SU-DHL-6 (cell line): ENCODE data around the gene KCNH4.

ENCODE experiments used
- H2AFZ ChIP-seq: fragments of 200-600 bp; sonication (generic); 2 replicates; pipeline ENCODE4 v1.6.1; 2014; ENCODE audit warnings: low read depth, mild to moderate bottlenecking, moderate library complexity, mixed read lengths, antibody characterized with exemption, low read length; ENCODE audit not compliant: severe bottlenecking
- H3F3A ChIP-seq: fragments of 200-600 bp; shearing (Covaris generic); 2 replicates; pipeline ENCODE4 v1.6.0; 2016; ENCODE audit warnings: antibody characterized with exemption, mild to moderate bottlenecking; ENCODE audit not compliant: insufficient read depth
- H3K27ac ChIP-seq: fragments of 200-600 bp; sonication (generic); 2 replicates; pipeline ENCODE4 v1.5.1; 2016; ENCODE audit warnings: low read depth, mild to moderate bottlenecking, low read length, moderate library complexity, mixed read lengths
- H3K27me3 ChIP-seq: fragments of 200-600 bp; sonication (generic), shearing (Covaris generic); 2 replicates; pipeline ENCODE4 v1.6.0; 2014; ENCODE audit warnings: mild to moderate bottlenecking, low read length
- H3K36me3 ChIP-seq: fragments of 200-600 bp; sonication (generic); 2 replicates; pipeline ENCODE4 v1.6.1; 2014; ENCODE audit warnings: mild to moderate bottlenecking, low read length, mixed read lengths
- H3K4me2 ChIP-seq: fragments of 300-600, 200-600 bp; shearing (Covaris generic), sonication (generic); 2 replicates; pipeline ENCODE4 v1.6.0; 2014; ENCODE audit warnings: low read length, low read depth, mild to moderate bottlenecking; ENCODE audit not compliant: poor library complexity, severe bottlenecking
- H3K4me3 ChIP-seq: fragments of 200-600 bp; sonication (generic); 2 replicates; pipeline ENCODE4 v1.5.1; 2014; ENCODE audit warnings: antibody characterized with exemption, low read length, mild to moderate bottlenecking, mixed read lengths; ENCODE audit not compliant: insufficient read depth, poor library complexity, severe bottlenecking
- H3K79me2 ChIP-seq: fragments of 200-600 bp; sonication (generic); 2 replicates; pipeline ENCODE4 v1.6.1; 2014; ENCODE audit warnings: mild to moderate bottlenecking, low read length, moderate library complexity; ENCODE audit not compliant: insufficient read depth
- H3K9ac ChIP-seq: fragments of 200-600 bp; sonication (generic); 2 replicates; pipeline ENCODE4 v1.7.0; 2014; ENCODE audit warnings: mild to moderate bottlenecking, low read length
- H3K9me2 ChIP-seq: fragments of 200-600 bp; sonication (generic); replicated peaks from 2 replicates; pipeline ENCODE4 v1.6.1; 2014; ENCODE audit warnings: low read length; ENCODE audit not compliant: insufficient read depth
- H3K9me3 ChIP-seq: fragments of 200-600 bp; sonication (generic); 2 replicates; pipeline ENCODE4 v1.6.1; 2014; ENCODE audit warnings: low read length, mixed read lengths; ENCODE audit not compliant: insufficient read depth
- H4K20me1 ChIP-seq: fragments of 200-600 bp; sonication (generic); 2 replicates; pipeline ENCODE4 v1.6.1; 2014; ENCODE audit warnings: low read depth, mild to moderate bottlenecking, antibody characterized with exemption, low read length, moderate library complexity, mixed read lengths
- EZH2phosphoT487 ChIP-seq: fragments of 200-600 bp; sonication (generic), shearing (Covaris generic); conservative IDR thresholded peaks from 2 replicates; pipeline ENCODE4 v1.6.1; 2018; ENCODE audit warnings: mild to moderate bottlenecking, antibody characterized with exemption, low read length, moderate library complexity, mixed read lengths
- TF ChIP-seq, protein P1 (sequence below): fragments of 200-600 bp; sonication (generic); IDR thresholded peaks from one replicate; pipeline ENCODE4 v1.5.1; 2017; ENCODE audit warnings: antibody characterized with exemption, mild to moderate bottlenecking, low read length, moderate library complexity; ENCODE audit not compliant: insufficient read depth, poor library complexity, severe bottlenecking

KCNH4 gene

DNA sequence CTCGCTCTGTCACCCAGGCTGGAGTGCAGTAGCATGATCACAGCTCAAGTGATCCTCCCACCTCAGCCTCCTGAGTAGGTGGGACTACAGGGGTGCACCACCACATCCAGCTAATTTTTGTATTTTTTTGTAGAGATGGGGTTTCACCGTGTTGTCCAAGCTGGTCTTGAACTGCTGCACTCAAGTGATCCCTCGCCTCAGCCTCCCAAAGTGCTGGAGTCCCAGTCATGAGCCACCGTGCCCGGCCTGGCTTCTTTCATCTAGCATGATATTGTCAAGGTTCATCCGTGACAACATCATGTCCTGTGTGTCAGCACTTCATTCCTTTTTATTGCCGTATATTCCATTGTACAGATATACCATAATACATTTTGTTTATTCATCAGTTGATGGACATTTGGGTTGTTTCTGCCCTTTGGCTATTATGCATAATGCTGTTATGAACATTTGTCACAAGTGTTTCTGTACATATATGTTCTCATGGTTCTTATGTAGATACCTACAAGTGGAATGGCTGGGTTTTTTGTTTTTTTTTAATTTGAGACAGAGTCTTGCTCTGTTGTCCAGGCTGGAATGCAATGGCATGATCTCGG is 16.7 kb upstream of the KCNH4 start:
- no peaks in the 10 kb centered on the region for H3K9me2 ChIP-seq
- H3K36me3 ChIP-seq = no peaks in the 10 kb centered on the region
- no peak overlapping the region for H2AFZ ChIP-seq
- no peaks in the 10 kb centered on the region for H3K9me3 ChIP-seq
- no peak overlapping the region for H3K4me3 ChIP-seq
- H3K27ac ChIP-seq = no peak overlapping the region
- no peaks in the 10 kb centered on the region for H3F3A ChIP-seq
- no peaks in the 10 kb centered on the region for H4K20me1 ChIP-seq
- no peak overlapping the region for H3K4me2 ChIP-seq
- TF ChIP-seq, protein P1, sequence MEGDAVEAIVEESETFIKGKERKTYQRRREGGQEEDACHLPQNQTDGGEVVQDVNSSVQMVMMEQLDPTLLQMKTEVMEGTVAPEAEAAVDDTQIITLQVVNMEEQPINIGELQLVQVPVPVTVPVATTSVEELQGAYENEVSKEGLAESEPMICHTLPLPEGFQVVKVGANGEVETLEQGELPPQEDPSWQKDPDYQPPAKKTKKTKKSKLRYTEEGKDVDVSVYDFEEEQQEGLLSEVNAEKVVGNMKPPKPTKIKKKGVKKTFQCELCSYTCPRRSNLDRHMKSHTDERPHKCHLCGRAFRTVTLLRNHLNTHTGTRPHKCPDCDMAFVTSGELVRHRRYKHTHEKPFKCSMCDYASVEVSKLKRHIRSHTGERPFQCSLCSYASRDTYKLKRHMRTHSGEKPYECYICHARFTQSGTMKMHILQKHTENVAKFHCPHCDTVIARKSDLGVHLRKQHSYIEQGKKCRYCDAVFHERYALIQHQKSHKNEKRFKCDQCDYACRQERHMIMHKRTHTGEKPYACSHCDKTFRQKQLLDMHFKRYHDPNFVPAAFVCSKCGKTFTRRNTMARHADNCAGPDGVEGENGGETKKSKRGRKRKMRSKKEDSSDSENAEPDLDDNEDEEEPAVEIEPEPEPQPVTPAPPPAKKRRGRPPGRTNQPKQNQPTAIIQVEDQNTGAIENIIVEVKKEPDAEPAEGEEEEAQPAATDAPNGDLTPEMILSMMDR = no peak
- no peak for TF ChIP-seq EZH2phosphoT487
- no peaks in the 10 kb centered on the region for H3K79me2 ChIP-seq
- H3K9ac ChIP-seq = no peak overlapping the region
- no peaks in the 10 kb centered on the region for H3K27me3 ChIP-seq

DNA sequence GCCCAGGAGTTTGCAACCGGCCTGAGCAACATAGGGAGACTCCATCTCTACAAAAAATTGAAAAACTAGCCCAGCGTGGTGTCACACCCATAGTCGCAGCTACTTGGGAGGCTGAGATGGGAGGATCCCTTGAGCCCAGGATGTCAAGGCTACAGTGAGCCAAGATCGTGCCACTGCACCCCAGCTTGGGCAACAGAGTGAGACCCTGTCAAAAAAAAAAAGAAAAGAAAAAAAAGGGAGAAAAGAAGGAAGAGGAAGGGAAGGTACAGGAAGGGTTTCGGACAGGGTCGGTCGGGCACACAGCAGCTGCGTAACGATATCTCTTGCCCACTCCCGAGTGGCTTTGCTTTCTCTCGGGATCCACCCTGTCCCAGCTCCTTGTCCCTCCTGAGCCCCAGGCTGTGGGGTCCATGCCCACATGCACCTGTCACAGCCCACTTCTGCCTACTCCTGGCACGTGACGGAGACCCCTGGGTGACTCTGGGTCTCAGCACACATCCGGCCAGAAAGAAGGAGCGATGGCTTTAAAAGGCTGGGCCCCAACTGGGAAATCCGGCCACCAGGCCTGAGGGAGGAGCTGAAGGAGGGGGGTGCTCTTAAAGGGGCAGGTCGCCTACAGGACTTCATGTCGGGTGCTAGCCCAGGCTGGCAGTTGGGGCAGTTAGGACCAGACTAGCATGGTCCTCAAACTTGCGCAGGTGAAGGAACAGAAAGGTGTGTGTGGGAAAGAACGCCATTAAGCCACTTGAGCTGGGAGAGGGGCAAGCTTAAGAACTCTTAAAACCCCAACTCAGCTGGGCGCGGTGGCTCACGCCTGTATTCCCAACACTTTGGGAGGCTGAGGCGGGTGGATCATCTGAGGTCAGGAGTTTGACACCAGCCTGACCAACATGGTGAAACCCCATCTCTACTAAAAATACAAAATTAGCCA is 13.3 kb upstream of the KCNH4 start, which contains the start of gene GHDC:
Gene GHDC, minus strand, starts transcription at position 526 of the 931 bp plus-strand sequence. CDS start 913 bp downstream, outside the sequence.
- Histone ChIP-seq H3K36me3 (no peaks in the 10 kb centered on the region), H3K9me2 (no peaks in the 10 kb centered on the region), H3F3A (no peaks in the 10 kb centered on the region), H3K9me3 (no peaks in the 10 kb centered on the region), H3K79me2 (no peaks in the 10 kb centered on the region), H3K4me3 (peak within 1 kb of the TSS; percentile 70), H3K27ac (peak within 1 kb of the TSS; percentile 35), H3K9ac (peak within 1 kb of the TSS; percentile 63), H4K20me1 (no peaks in the 10 kb centered on the region), H3K27me3 (no peaks in the 10 kb centered on the region), H2AFZ (peak within 1 kb of the TSS; percentile 67), H3K4me2 (peak within 1 kb of the TSS; percentile 70)
- TF ChIP-seq, protein P1 = no peak
- TF ChIP-seq EZH2phosphoT487 = no peak

DNA sequence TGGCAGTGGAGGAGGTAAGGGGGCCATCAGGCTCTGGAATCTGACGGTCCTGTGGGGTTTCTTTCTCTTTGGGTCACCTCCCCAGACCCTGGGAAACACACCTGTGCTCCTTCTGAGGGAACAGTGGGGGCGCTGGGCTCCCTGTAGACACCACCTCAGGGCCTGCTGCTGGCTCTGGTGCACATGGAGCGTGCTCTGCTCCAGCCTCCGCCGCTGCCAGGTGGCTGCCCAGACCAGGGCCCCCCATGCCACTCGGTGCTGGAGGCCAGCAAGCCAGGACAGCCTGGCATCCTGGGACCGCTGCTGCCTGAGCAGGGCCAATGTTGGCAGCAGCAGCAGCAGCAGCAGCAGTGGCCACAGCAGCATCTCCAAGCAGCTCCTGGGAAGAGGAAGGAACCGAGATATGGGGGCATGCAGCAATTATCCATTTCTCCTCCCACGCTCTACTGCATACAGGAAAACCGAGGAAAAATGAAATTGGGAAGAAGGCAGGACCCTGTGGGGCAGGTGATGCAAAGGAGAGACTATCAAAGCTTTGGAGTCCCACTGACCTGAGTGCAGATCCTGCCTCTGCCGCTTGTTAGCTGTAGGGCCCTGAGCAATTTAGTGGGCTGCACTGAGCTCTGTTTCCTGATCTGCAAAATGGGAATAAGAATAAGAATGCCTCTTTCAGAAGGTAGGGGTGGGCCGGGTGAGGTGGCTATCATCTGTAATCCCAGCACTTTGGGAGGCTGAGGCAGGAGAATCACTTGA is 12.4 kb upstream of the KCNH4 start:
- peak overlapping the region; percentile 70 for H3K4me2 ChIP-seq
- no peaks in the 10 kb centered on the region for H3K27me3 ChIP-seq
- no peaks in the 10 kb centered on the region for H3F3A ChIP-seq
- TF ChIP-seq EZH2phosphoT487 = no peak
- TF ChIP-seq, protein P1 = no peak
- peak overlapping the region; percentile 63 for H3K9ac ChIP-seq
- peak overlapping the region; percentile 67 for H2AFZ ChIP-seq
- no peaks in the 10 kb centered on the region for H4K20me1 ChIP-seq
- H3K9me2 ChIP-seq = no peaks in the 10 kb centered on the region
- H3K4me3 ChIP-seq = peak overlapping the region; percentile 70
- H3K36me3 ChIP-seq = no peaks in the 10 kb centered on the region
- no peaks in the 10 kb centered on the region for H3K79me2 ChIP-seq
- no peaks in the 10 kb centered on the region for H3K9me3 ChIP-seq
- H3K27ac ChIP-seq = peak overlapping the region; percentile 35; the same call in 1 of the 2 replicates
